ENCODE data around the gene GPR35.
"Not testable (repeated sequence)": the region's sequence is repeated elsewhere in the genome, so short reads cannot be mapped to it uniquely, and the experiment has no call there.

Gene GPR35

DNA sequence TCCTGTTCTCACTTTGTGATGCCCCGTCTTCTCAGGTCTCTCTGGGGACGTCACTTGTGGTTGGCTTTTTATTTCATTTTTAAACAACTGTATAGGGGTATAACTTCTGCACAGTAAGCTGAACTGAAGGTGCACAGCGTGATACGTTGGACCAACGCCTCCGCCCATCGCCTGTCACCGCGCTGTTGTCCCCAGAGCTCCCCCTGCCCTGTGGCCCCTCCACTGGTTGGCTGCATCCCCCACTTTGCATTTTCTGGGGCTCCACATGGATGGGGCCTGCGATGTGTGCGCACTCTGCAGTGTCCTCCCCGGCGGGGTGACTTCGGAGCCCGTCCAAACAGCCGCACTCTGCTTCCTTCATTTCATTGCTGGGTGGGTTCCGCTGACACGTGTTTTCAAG lies 14.3 kb downstream of the GPR35 start:
- no peak for DNase-seq (ENCODE audit: low read depth)

DNA sequence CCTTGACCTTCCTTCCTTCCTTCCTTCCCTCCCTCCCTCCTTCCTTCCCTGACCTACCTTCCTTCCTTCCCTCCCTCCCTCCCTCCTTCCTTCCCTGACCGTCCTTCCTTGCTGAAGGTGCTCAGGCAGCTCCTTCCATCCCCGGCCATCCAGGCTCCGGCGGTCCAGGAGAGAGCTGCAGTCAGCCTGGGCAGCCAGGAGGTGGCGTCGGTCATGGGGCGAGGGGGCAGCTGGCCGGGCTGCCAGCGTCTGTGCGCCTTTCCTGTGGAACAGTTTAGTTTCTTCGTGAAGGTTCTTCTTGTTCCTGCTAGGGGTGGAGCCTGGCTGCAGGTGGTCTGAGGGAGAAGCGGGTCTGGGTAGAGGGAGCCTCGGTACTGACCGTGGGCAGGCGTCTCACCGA lies 15.7 kb downstream of the GPR35 start:
- no peak for DNase-seq (ENCODE audit: low read depth)

DNA sequence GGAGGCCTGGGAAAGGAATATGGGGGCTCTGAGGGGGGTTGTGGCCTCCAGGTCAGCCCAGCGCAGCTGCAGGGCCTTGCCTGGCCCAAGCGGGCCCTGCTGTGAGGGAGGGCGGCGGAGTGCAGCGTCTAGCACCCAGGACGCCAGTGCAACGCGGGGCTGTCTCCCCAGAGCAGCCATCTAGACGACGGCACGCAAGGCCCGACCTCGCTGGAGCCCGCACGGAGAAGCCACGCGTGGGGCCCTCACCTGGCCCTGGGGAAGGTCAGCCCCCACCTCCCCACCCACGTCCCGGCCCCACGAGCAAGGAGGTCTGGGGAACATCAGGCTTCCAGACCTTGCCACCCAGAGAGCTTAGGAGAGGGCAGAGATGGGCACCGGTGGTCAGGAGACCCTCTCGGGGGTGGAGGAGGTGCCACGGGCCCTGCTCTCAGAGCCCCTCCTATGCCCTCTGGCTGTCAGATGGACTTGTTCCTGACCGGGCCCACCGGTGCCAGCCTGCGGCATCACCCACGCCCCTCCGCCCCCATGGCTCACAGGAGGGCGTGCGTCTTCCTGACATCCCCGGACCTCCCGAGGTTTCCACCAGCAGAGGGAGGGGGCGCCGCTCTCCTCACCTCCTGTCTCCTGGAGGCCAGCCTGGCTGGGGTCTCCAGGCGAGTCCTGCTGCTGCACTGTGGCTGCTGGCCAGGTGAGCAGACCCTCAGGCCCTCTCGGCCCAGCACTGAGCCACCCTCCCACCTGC lies 17.0 kb downstream of the GPR35 start:
- DNase-seq (ENCODE audit: low read depth) = no peak

DNA sequence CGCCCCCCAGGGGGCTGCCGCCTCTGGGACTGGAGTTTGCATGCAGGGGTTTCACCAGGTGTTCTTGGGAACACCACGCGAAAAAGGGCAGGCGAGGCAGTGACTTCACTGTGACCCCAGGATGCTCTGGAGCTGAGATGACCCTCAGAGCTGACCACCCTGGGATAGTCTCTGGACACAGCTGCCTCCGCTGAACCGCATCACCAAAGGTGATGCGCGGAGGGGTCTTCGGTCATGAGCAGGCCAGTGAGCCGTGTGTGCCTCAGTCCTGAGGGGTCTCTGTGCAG lies 17.5 kb downstream of the GPR35 start:
- no peak for DNase-seq (ENCODE audit: low read depth)

DNA sequence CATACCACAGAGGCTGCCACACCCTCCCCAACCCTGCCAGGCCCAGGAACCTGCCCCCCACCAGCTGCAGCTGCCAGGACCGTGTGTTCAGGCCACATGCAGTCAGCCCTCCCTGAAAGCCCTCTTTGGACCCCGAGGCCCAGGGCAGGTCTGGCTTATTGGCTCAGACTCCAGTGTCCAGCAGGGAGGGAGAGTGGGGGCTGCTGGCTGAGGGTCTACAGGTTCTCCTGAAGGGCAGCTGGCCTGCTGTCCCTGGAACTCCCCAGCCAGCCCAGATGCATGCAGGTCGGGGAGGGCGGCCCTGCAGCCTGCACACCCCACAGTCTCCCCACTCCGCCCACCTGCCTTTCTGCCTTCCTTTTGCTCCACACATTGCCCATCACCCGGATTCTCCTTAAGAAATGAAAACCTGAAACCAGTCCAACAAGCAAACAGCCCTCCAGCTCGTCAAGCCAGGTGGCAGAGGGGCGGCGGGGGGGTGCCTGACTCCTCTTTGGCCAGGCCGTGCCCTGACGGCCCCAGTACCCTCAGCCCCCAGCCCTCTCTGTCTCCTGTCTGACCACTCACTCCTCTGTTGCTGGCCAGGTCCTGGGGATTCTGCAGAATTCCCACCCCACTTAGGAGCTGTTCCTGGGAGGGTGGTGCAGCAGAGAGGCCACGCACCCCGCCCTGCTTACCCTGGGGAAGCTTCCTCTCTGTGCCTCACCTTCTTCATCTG lies 18.0 kb downstream of the GPR35 start:
- DNase-seq (ENCODE audit: low read depth) = no peak

GRCh38 chr2:240643811-240644150 lies 18.5 kb downstream of the GPR35 start:
- DNase-seq (ENCODE audit: low read depth) = no peak

GRCh38 chr2:240644171-240644651 lies 18.9 kb downstream of the GPR35 start:
- no peak for DNase-seq (ENCODE audit: low read depth)

- no peak for DNase-seq (ENCODE audit: low read depth)
These were observed 19.6 kb downstream of the GPR35 start for GRCh38 chr2:240644859-240645301.

- DNase-seq (ENCODE audit: low read depth) = no peak
These were observed 20.1 kb downstream of the GPR35 start for GRCh38 chr2:240645346-240645745.

DNA sequence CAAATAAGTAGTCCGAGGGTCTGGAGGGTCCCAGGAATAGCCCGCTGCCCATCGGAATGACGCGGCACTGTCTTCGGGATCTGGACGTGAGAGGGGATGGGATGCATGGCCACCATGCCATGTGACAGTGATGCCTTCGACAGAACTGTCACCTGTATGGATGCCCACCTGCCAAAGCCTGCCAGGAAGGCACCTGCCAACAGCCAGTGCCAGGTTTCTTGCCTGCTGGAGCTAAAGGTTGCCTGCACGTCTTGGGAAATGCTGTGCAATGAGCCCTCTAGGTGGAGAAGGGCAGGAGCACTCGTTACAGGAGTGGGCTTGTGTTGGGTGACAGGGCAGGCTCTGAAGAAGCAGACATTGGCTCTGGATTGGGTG lies 20.5 kb downstream of the GPR35 start:
- DNase-seq (ENCODE audit: low read depth) = no peak

DNA sequence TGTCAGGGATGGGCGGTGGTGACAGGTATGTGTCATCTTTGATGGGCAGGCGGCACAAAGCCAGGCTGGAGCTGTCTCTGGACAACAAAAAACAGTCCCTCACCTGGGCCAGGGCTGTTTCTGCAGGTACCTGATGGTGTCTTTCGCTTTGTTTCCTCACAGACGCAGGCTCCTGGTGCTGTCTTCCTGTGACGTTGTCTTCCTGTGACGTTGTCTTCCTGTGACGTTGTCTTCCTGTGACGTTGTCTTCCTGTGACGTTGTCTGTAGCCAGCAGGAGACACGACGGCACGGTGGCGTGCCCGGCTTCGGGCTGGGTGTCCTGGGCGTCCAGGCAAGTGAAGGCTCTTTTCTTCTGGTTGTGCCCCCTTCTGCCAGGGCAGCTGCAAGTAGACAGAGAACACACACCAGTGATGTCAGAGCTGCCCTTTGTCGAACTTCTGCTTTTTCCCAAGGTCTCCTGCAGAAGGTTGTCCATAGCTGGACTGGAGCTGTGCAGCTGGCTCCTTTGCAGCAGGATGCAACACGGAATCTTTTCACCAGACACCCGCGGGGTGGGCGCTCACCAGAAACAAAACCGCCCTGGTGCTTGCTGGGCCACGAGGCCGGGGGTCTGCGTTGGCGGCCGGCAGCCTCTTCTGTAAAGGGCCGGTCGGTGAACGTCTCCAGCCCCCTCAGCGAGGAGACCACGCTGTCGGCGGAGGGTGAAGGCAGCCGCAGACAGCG lies 21.1 kb downstream of the GPR35 start:
- no peak for DNase-seq (ENCODE audit: low read depth)

DNA sequence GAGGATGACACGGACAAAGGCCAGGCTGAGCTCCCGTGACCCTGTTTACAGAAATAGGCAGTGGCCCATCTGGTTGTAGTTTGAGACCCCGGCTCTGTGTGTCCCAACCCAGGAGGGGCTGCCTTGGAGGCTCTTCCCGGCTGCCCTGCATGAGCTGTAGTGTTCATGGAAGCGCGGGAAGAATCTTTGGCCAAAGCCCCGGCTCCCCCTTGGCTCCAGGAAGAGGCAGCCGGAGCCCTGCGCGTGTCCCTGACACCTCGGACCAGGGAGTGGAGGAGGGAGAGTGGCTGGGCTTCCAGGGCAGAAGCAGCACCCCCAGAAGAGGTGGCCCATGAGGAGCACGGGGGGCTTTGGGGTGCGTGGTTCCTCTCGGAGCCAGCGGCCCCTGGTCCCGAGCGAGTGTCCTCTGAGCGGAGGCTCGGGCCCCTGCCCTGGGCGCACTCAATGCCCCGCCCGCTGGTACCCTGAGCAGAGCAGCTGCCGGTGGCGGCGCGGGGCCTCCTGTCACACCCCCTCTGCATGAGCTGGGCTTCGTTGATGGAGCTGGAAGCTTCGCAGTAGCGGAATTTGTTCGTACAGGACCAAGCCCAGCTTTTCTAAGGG lies 21.7 kb downstream of the GPR35 start:
- DNase-seq (ENCODE audit: low read depth) = no peak

- DNase-seq (ENCODE audit: low read depth) = no peak
These were observed 22.3 kb downstream of the GPR35 start for GRCh38 chr2:240647503-240648154.

GRCh38 chr2:240648155-240648649 lies 22.9 kb downstream of the GPR35 start:
- no peak for DNase-seq (ENCODE audit: low read depth)

- no peak for DNase-seq (ENCODE audit: low read depth)
These were observed 23.5 kb downstream of the GPR35 start for GRCh38 chr2:240648650-240649275.

GRCh38 chr2:240649331-240649730 lies 24.1 kb downstream of the GPR35 start:
- DNase-seq (ENCODE audit: low read depth) = no peak

GRCh38 chr2:240650254-240650965 lies 25.1 kb downstream of the GPR35 start:
- DNase-seq (ENCODE audit: low read depth) = no peak

DNA sequence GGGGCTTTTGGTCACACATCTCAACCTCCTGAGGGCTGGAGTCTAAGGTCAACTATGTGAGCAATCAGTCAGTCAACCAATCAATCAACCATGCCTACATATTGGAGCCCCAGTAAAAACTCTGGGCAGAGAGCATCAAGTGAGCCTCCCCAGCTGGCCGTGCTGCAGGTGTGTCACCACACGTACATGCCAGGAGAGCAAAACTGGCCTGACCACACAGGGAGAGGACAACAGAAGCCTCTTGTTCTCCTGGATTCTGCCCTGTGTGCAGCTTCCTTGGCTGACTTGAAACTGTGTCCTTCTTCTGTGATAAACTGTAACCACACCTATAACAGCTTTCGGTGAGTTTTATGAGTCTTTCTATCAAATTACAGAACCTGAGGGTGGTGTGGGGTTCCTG lies 25.9 kb downstream of the GPR35 start:
- DNase-seq (ENCODE audit: low read depth) = no peak

DNA sequence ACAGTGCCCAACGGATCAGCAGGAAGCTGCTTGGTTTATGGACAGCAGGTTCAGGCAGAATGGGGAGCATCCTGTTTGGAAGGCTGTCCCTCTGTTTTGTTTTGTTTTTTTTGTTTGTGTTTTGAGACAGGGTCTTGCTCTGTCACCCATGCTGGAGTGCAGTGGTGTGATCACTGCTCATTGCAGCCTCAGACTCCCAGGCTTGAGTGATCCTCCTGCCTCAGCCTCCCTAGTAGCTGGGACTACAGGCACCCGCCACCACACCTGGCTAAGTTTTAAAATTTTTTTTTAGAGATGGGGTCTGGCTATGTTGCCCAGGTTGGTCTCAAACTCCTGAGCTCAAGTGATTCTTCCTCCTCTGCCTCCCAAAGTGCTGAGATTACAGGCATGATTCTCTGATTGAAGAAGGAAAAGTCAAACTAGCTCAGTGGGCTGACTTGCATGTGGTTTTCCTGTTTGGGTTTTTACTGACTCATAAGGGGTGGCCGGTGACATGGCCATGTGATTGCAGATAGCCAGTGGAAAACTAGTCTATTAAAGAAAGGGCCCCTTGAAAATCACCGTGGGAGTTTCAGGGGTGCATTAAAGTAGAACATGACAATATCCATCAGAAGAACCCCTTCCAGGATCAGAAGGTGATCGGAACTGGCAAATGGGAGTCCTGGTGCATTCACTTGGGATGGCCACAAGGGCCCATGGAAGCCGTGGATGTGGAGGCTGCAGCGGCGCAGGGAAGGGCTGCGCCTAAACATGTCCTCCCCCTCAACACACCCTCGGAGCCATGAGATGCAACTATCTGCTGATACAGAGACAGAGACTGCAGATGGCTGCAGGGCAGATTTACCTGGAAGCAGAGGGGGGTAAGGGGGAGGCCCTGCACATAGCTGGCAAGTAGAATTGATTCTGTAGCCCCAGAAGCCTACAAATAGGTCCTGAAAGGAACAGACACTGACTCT lies 30.9 kb downstream of the GPR35 start:
- DNase-seq (ENCODE audit: low read depth) = no peak

DNA sequence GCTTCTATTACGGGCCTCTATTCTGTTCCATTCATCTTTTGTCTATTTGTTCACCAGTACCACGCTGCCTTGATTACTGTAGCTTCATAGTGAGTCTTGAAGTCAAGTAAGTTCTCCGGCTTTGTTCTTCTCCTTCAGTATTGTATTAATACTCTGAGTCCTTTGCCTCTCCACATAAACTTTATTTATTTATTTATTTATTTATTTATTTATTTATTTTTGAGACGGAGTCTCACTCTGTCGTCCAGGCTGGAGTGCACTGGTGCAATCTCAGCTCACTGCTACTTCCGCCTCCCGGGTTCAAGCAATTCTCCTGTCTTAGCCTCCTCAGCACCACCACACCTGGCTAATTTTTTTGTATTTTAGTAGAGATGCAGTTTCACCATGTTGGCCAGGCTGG lies 34.6 kb downstream of the GPR35 start:
- DNase-seq (ENCODE audit: low read depth) = not testable (repeated sequence)
